Midbrain (tissue), 1 donor: ENCODE measurements around the gene THSD7B.

Source experiments
- DNase-seq: peaks from one replicate; lab custom pipeline; 2025; lab: John Stamatoyannopoulos, UW

THSD7B gene

GRCh38 chr2:137157851-137158250, 392.5 kb downstream of the THSD7B start:
- DNase-seq: no peak

GRCh38 chr2:137161250-137161649, 395.9 kb downstream of the THSD7B start:
- DNase-seq: no peak

GRCh38 chr2:137165968-137166367, 400.6 kb downstream of the THSD7B start:
- no peak for DNase-seq

GRCh38 chr2:137167651-137168050, 402.3 kb downstream of the THSD7B start:
- DNase-seq: no peak

GRCh38 chr2:137168552-137168951, 403.2 kb downstream of the THSD7B start:
- DNase-seq: no peak

- DNase-seq: no peak
These were observed 406.8 kb downstream of the THSD7B start for GRCh38 chr2:137172162-137172561.

GRCh38 chr2:137173463-137173862, 408.1 kb downstream of the THSD7B start:
- no peak for DNase-seq

GRCh38 chr2:137175246-137175645, 409.9 kb downstream of the THSD7B start:
- DNase-seq: no peak

GRCh38 chr2:137178951-137179377, 413.6 kb downstream of the THSD7B start:
- DNase-seq: no peak

- no peak for DNase-seq
These were observed 414.2 kb downstream of the THSD7B start for GRCh38 chr2:137179542-137179941.

- DNase-seq: no peak
These were observed 414.7 kb downstream of the THSD7B start for GRCh38 chr2:137180012-137180411.

- no peak for DNase-seq
These were observed 416.0 kb downstream of the THSD7B start for GRCh38 chr2:137181370-137181769.

- no peak for DNase-seq
These were observed 416.7 kb downstream of the THSD7B start for GRCh38 chr2:137182071-137182470.

GRCh38 chr2:137183206-137183898, 418.0 kb downstream of the THSD7B start:
- no peak for DNase-seq

GRCh38 chr2:137185378-137186078, 420.2 kb downstream of the THSD7B start:
- no peak for DNase-seq

GRCh38 chr2:137187216-137187615, 421.9 kb downstream of the THSD7B start:
- no peak for DNase-seq

GRCh38 chr2:137190411-137191195, 425.3 kb downstream of the THSD7B start:
- no peak for DNase-seq

GRCh38 chr2:137192366-137193310, 427.3 kb downstream of the THSD7B start:
- DNase-seq: no peak

- no peak for DNase-seq
These were observed 428.1 kb downstream of the THSD7B start for GRCh38 chr2:137193401-137193800.

- no peak for DNase-seq
These were observed 428.8 kb downstream of the THSD7B start for GRCh38 chr2:137194111-137194510.

- no peak for DNase-seq
These were observed 434.4 kb downstream of the THSD7B start for GRCh38 chr2:137199751-137200150.

GRCh38 chr2:137202318-137202717, 437.0 kb downstream of the THSD7B start:
- no peak for DNase-seq
